IMR-90 (cell line): ENCODE measurements around the gene TMC8. TPM values are rescaled to one million over a fixed set of nuclear protein-coding genes. Genes with fewer than 3 reads are reported as not detected.
A peak's percentile ranks its signal among the peaks of the same experiment; 100 is the strongest.

Experiments used
- CTCF ChIP-seq: conservative IDR thresholded peaks from 2 replicates; pipeline ENCODE4 v1.5.1; 2012; ENCODE audit warnings: mild to moderate bottlenecking, low read depth, low read length, improper control_type of control experiment
- polyA plus RNA-seq, 3 experiments: library from polyadenylated mRNA; depleted of rRNA; stranded (reverse); fragments of >200 nt; gene quantifications; 2 replicates each; pipeline ENCODE4 v1.2.3, GENCODE V29; 2012; ENCODE audit warnings: low replicate concordance in 1 of 3
- total RNA-seq: library from RNA; depleted of rRNA; stranded (reverse); fragments of >200 nt; gene quantifications from 2 replicates; pipeline ENCODE4 v1.2.3, GENCODE V29; 2012; rRNA removed

The TMC8 gene
- total and polyA plus RNA-seq, 2 of the 4 experiments (the other 2 are of a cell fraction), result not detected

GRCh38 chr17:78186692-78187595 lies 56.4 kb downstream of the TMC8 start, which contains the start of the genes AFMID and TK1 (continued):
- TF ChIP-seq CTCF, result peak; percentile 97

Other genes with a start within 250 kb of the TMC8 start
- gene TNRC6C, start 172.1 kb upstream of the TMC8 start, total RNA-seq, result 2.7 and 3.6 TPM in 2 replicates
- gene TNRC6C, start 172.1 kb upstream of the TMC8 start, polyA plus RNA-seq (2012; rRNA removed), result 1.6 and 1.9 TPM in 2 replicates
- 0.28 TPM in 1 of 2 replicates, not detected in the other for gene TMC6, start 2.0 kb upstream of the TMC8 start, total RNA-seq
- 0.19 and 0.32 TPM in 2 replicates for gene TMC6, start 2.0 kb upstream of the TMC8 start, polyA plus RNA-seq (2012; rRNA removed)
- not detected in 2 replicates for gene C17orf99, start 15.6 kb downstream of the TMC8 start, total RNA-seq
- not detected in 2 replicates for gene C17orf99, start 15.6 kb downstream of the TMC8 start, polyA plus RNA-seq (2012; rRNA removed)
- gene SYNGR2, start 37.8 kb downstream of the TMC8 start, total RNA-seq, result 11.1 and 14.7 TPM in 2 replicates
- 63.1 and 77.3 TPM in 2 replicates for gene SYNGR2, start 37.8 kb downstream of the TMC8 start, polyA plus RNA-seq (2012; rRNA removed)
- gene TK1, start 56.3 kb downstream of the TMC8 start, total RNA-seq, result 109 and 219 TPM in 2 replicates
- gene TK1, start 56.3 kb downstream of the TMC8 start, polyA plus RNA-seq (2012; rRNA removed), result 150 and 181 TPM in 2 replicates
- gene AFMID, start 56.6 kb downstream of the TMC8 start, total RNA-seq, result 45.5 and 65.1 TPM in 2 replicates
- 29.9 and 41.0 TPM in 2 replicates for gene AFMID, start 56.6 kb downstream of the TMC8 start, polyA plus RNA-seq (2012; rRNA removed)
- 52.7 and 53.6 TPM in 2 replicates for gene BIRC5, start 83.5 kb downstream of the TMC8 start, total RNA-seq
- gene BIRC5, start 83.5 kb downstream of the TMC8 start, polyA plus RNA-seq (2012; rRNA removed), result 16.6 and 19.5 TPM in 2 replicates
- gene TMEM235, start 100.9 kb downstream of the TMC8 start, total RNA-seq, result not detected in 2 replicates
- not detected in 2 replicates for gene TMEM235, start 100.9 kb downstream of the TMC8 start, polyA plus RNA-seq (2012; rRNA removed)
- gene SOCS3, start 229.3 kb downstream of the TMC8 start, total RNA-seq, result 19.7 and 19.9 TPM in 2 replicates
- 18.3 and 19.2 TPM in 2 replicates for gene SOCS3, start 229.3 kb downstream of the TMC8 start, polyA plus RNA-seq (2012; rRNA removed)
- 14.4 and 18.5 TPM in 2 replicates for gene PGS1, start 247.9 kb downstream of the TMC8 start, total RNA-seq
- 35.5 and 43.2 TPM in 2 replicates for gene PGS1, start 247.9 kb downstream of the TMC8 start, polyA plus RNA-seq (2012; rRNA removed)